ENCODE data around the gene PER2. TPM values are rescaled to one million over a fixed set of nuclear protein-coding genes. Genes with fewer than 3 reads are reported as not detected.
A peak's percentile ranks its signal among the peaks of the same experiment; 100 is the strongest.
"Not testable (repeated sequence)": the region's sequence is repeated elsewhere in the genome, so short reads cannot be mapped to it uniquely, and the experiment has no call there.

The PER2 gene
- total and polyA plus RNA-seq, 8 donors = 4.4 to 188 (median 23.2) TPM

DNA sequence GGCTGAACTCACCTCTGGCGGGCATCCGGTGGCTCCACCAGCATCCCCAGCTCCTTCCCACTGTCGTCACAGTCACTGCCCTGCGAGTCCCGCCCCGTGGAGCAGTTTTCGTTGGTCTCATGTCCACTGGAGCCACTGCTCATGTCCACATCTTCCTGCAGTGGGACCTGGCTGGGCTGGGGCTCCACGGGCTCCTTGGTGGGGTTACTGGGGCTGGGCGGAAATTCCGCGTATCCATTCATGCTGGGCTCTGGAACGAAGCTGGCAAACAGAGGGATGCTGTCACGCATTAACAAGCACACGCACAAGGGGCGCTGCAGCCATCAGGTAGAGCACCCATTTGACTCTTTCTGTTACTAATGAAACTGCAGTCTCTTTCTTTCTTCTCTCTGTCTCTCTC, 10.7 kb downstream of the PER2 start:
- DNase-seq = peak in 1 of 2 donors; percentile 44
- Histone ChIP-seq H3K9me3 (no peaks in the 10 kb centered on the region), H3K36me3 (peaks cover 42 to 59% (median 52%) of the 10 kb centered on the region in 4 donors), H3K4me1 (peaks cover 5 to 58% (median 44%) of the 10 kb centered on the region in 4 donors), H3K27ac (no peak overlapping the region), H3K27me3 (no peaks in the 10 kb centered on the region), H3K4me3 (no peak overlapping the region)
- intact Hi-C loops (cut with DNase I; ENCODE audit: low total_unique reads) = no loop called here
- TF ChIP-seq, protein P1, sequence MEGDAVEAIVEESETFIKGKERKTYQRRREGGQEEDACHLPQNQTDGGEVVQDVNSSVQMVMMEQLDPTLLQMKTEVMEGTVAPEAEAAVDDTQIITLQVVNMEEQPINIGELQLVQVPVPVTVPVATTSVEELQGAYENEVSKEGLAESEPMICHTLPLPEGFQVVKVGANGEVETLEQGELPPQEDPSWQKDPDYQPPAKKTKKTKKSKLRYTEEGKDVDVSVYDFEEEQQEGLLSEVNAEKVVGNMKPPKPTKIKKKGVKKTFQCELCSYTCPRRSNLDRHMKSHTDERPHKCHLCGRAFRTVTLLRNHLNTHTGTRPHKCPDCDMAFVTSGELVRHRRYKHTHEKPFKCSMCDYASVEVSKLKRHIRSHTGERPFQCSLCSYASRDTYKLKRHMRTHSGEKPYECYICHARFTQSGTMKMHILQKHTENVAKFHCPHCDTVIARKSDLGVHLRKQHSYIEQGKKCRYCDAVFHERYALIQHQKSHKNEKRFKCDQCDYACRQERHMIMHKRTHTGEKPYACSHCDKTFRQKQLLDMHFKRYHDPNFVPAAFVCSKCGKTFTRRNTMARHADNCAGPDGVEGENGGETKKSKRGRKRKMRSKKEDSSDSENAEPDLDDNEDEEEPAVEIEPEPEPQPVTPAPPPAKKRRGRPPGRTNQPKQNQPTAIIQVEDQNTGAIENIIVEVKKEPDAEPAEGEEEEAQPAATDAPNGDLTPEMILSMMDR (IDR thresholded peaks at IDR 0.05) = no peak
- TF ChIP-seq POLR2AphosphoS5 (IDR thresholded peaks at IDR 0.05) (no peak), EP300 (IDR thresholded peaks at IDR 0.05) (no peak), POLR2A (IDR thresholded peaks at IDR 0.05) (no peak)
- whole genome bisulfite sequencing, 5 donors = 72 to 80% (median 77%) methylated on average over 15 of the region's 15 CpGs

DNA sequence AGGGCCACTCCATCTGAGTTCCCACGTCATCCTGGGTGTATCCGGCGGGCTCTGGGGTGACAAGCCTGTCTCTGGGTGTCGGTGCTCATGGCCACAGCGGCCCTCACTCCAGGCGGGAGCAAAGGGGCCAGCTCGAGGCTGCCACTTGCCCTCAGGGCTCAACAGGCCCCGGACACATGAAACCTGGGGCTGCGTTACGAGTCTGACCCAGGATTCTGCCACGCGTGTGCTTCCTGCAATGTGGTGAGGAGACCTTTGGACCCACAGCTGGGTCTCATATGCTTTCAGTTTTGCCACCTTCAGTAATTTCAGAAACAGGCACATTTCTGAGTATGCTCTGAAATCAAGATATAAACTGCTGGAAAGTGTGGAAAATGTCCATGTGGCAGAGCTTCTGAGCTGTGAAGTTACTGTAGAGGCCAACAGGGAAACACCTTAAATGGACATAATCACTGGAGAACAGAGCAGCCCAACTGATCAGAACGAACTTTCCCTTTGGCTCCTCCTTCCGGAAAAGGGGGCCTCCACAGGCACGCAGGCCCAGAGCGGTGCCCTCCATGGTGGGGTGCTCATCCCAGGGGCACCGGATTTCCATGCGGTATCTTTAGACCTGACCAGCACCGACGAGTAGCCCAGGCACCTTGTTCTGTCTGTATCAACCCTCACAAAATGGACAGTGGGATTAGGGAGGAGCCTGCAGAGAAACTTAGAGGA, 14.1 kb downstream of the PER2 start:
- intact Hi-C loops (cut with DNase I; ENCODE audit: low total_unique reads) = no loop called here
- DNase-seq = peak in 1 of 2 donors; percentile 58
- TF ChIP-seq POLR2A (IDR thresholded peaks at IDR 0.05) (no peak), POLR2AphosphoS5 (IDR thresholded peaks at IDR 0.05) (no peak), EP300 (IDR thresholded peaks at IDR 0.05) (no peak)
- TF ChIP-seq, protein P1 (IDR thresholded peaks at IDR 0.05) = no peak
- H3K4me3 ChIP-seq = no peak overlapping the region
- H3K27ac ChIP-seq = peak overlapping the region in 3 of 5 donors; percentile 20 to 67 (median 22)
- H3K36me3 ChIP-seq = peaks cover 70 to 93% (median 86%) of the 10 kb centered on the region in 4 donors
- 73 to 86% (median 75%) methylated on average over 19 to 20 of the region's 20 CpGs for WGBS, 5 donors
- peaks cover 0 to 30% (median 16%) of the 10 kb centered on the region in 4 donors for H3K4me1 ChIP-seq
- no peaks in the 10 kb centered on the region for H3K27me3 ChIP-seq
- no peaks in the 10 kb centered on the region for H3K9me3 ChIP-seq

DNA sequence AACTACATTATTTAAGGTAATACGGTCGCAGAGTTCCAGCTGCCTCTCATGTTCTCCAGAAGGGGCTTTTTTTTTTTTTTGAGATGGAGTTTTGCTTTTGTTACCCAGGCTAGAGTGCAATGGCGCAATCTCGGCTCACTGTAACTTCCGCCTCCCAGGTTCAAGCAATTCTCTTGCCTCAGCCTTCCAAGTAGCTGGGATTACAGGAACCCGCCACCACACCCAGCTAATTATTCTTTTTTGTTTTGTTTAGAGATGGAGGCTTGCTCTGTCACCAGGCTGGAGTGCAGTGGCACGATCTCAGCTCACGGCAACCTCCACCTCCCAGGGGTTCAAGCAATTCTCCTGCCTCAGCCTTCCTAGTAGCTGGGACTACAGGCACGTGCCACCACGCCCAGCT, 15.0 kb downstream of the PER2 start:
- H3K27ac ChIP-seq = peak overlapping the region in 1 of 5 donors; percentile 67

DNA sequence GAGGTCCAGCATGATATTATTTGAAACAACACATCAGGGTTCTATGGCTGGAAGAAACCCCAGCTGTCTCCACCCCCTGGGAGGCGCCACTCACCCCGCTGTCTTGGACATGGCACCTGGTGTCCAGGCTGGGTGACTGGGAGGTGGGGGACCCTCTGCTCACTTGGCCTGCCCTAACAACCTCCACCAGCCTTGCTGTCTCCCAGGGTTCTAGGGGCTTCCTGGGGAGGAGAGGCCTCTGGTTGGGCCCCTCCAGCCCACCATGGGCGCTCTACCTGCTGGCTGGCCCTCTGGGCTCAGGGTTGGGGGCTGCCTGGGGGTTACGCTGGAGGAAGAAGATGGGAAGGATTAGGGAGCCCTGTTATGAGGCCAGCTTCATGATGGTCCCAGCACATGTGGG, 16.3 kb downstream of the PER2 start:
- TF ChIP-seq POLR2AphosphoS5 (IDR thresholded peaks at IDR 0.05) (no peak), POLR2A (IDR thresholded peaks at IDR 0.05) (no peak), EP300 (IDR thresholded peaks at IDR 0.05) (no peak)
- TF ChIP-seq, protein P1 (IDR thresholded peaks at IDR 0.05) = no peak
- no peak overlapping the region for H3K27ac ChIP-seq
- H3K9me3 ChIP-seq = no peaks in the 10 kb centered on the region
- no peak overlapping the region for H3K4me3 ChIP-seq
- H3K27me3 ChIP-seq = no peaks in the 10 kb centered on the region
- H3K36me3 ChIP-seq = peaks cover 80 to 100% (median 98%) of the 10 kb centered on the region in 4 donors
- intact Hi-C loops (cut with DNase I; ENCODE audit: low total_unique reads) = no loop called here
- H3K4me1 ChIP-seq = peaks cover 0 to 13% (median 8%) of the 10 kb centered on the region in 4 donors
- WGBS, 5 donors = 96 to 100% (median 99%) methylated on average over 4 of the region's 4 CpGs
- DNase-seq = no peak

More for the DNA sequence above, 15.0 kb downstream of the PER2 start:
- H3K9me3 ChIP-seq; H3K4me3 ChIP-seq; intact Hi-C loops (cut with DNase I; ENCODE audit: low total_unique reads); H3K27me3 ChIP-seq; DNase-seq: not testable (repeated sequence)
- Histone ChIP-seq H3K4me1 (peaks cover 0 to 22% (median 10%) of the 10 kb centered on the region in 4 donors), H3K36me3 (peaks cover 74 to 95% (median 93%) of the 10 kb centered on the region in 4 donors)
- WGBS, 5 donors = 80 to 93% (median 86%) methylated on average over 10 of the region's 10 CpGs

DNA sequence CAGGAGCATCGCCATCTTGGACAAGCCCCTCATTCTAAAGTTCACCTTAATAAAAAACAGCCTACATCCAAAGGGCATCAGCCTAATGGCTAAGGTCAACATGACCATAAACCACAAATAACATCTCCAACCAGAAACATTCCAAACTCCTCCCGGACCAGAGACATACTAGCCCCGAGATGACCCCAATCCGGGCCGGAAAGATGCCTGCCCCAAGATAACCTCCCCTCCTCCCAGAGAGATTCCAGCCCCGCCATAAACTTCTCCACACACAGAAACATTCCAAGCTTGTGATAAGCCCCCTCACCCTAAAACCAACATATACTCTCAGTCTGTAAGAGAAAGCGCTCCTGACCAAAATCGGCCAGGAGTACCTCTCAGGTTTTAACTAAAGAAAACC, 16.7 kb downstream of the PER2 start:
- H3K9me3 ChIP-seq; intact Hi-C loops (cut with DNase I; ENCODE audit: low total_unique reads); DNase-seq; H3K4me3 ChIP-seq; H3K27ac ChIP-seq; H3K27me3 ChIP-seq: not testable (repeated sequence)
- 63 to 77% (median 66%) methylated on average over 8 of the region's 8 CpGs for WGBS, 5 donors
- peaks cover 77 to 100% (median 98%) of the 10 kb centered on the region in 4 donors for H3K36me3 ChIP-seq
- H3K4me1 ChIP-seq = peaks cover 0 to 13% (median 8%) of the 10 kb centered on the region in 4 donors
